AG10803 (cell line): ENCODE data around the gene ZNF625.
"Not testable (repeated sequence)": the region's sequence is repeated elsewhere in the genome, so short reads cannot be mapped to it uniquely, and the experiment has no call there.

Experiments used
- DNase-seq: peaks from one replicate; pipeline ENCODE4 v3.0.0; 2010; ENCODE audit warnings: low read depth
- H3K4me3 ChIP-seq: 2 replicates; pipeline ENCODE4 v1.5.1; 2011; ENCODE audit warnings: mild to moderate bottlenecking, low read length, control low read depth
- CTCF ChIP-seq: conservative IDR thresholded peaks from 2 replicates; pipeline ENCODE4 v1.5.1; 2011; ENCODE audit warnings: mild to moderate bottlenecking, low read length, control low read depth, inconsistent platforms

The ZNF625 gene

DNA sequence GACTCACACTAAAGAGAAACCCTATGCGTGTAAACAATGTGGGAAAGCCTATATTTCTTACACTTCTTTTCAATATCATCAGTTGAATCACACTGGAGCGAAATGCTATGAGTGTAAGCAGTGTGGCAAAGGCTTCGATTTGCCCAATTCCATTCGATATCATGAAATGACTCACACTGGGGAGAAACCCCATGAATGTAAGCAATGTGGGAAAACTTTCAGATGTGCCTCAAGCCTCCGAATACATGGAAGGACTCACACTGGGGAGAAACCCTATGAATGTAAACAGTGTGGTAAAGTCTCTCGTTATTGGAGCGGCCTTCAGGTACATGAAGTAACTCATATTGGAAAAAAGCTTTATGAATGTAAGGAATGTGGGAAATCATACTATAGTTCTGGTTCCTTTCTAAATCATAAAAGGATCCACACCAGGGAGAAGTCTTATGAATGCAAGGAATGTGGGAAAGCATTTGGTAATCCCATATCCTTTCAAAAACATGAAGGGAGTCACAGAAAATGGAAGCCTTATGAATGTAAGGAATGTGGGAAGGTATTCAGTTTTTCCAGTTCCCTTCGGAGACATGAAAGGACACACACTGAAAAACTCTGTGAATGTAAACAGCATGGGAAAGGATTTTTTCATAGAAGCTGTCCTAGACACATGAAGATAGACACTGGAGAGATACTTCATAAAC, 44.4 kb downstream of the ZNF625 start:
- DNase-seq = peak; percentile 4
- H3K4me3 ChIP-seq = no peak overlapping the region
- TF ChIP-seq CTCF = no peak

GRCh38 chr19:12111176-12111575, 45.4 kb downstream of the ZNF625 start:
- TF ChIP-seq CTCF = no peak
- no peak overlapping the region for H3K4me3 ChIP-seq
- no peak for DNase-seq

GRCh38 chr19:12103909-12104308, 52.6 kb downstream of the ZNF625 start:
- not testable (repeated sequence) for DNase-seq

GRCh38 chr19:12098040-12098439, 58.5 kb downstream of the ZNF625 start:
- DNase-seq = no peak
- H3K4me3 ChIP-seq = no peak overlapping the region
- TF ChIP-seq CTCF = no peak

More at GRCh38 chr19:12103909-12104308, 52.6 kb downstream of the ZNF625 start:
- not testable (repeated sequence) for H3K4me3 ChIP-seq

GRCh38 chr19:12095111-12095790, 61.3 kb downstream of the ZNF625 start:
- DNase-seq = peak; percentile 62
- no peak overlapping the region for H3K4me3 ChIP-seq
- no peak for TF ChIP-seq CTCF
